Adrenal gland (tissue), 12 donors: ENCODE data around the gene KLHDC4. TPM values are rescaled to one million over a fixed set of nuclear protein-coding genes. Genes with fewer than 3 reads are reported as not detected.

Experiments
- DNase-seq, 7 donors: peaks; one replicate each; pipeline ENCODE4 v3.0.0-alpha.2; 2019 to 2020
- H3K27ac ChIP-seq, 5 donors: fragments of 200-600 bp; sonication (generic) in 4 of 5; 1 replicate in 3 of 5; 2 replicates in 2 of 5; pipeline versions ENCODE4 v1.5.1 to v1.8.0; 2016 to 2020; ENCODE audit warnings: mild to moderate bottlenecking in 1 of 5
- H3K27me3 ChIP-seq: fragments of 200-600 bp; 2 replicates; pipeline ENCODE4 v1.8.0; 2021
- H3K36me3 ChIP-seq, 2 donors: fragments of 200-600 bp; replicated peaks in 1 of 2; 1 replicate in 1 of 2; 2 replicates in 1 of 2; pipeline versions ENCODE4 v1.5.1 to v1.8.0; 2018 to 2022
- H3K4me1 ChIP-seq, 2 donors: fragments of 200-600 bp; replicated peaks in 1 of 2; 1 replicate in 1 of 2; 2 replicates in 1 of 2; pipeline versions ENCODE4 v1.5.1 to v1.8.0; 2018 to 2021
- H3K4me3 ChIP-seq, 4 donors: fragments of 200-600 bp; sonication (generic) in 3 of 4; one replicate each; pipeline ENCODE4 v1.5.1; 2016 to 2018
- H3K9me3 ChIP-seq, 3 donors: fragments of 200-600 bp; sonication (generic) in 1 of 3; replicated peaks in 1 of 3; 1 replicate in 2 of 3; 2 replicates in 1 of 3; pipeline versions ENCODE4 v1.5.1 to v1.8.0; 2016 to 2021
- POLR2A ChIP-seq, 2 donors: fragments of 450-650 bp; IDR thresholded peaks; one replicate each; pipeline ENCODE4 v1.6.1; 2017; ENCODE audit warnings: antibody characterized with exemption in 2 of 2, mild to moderate bottlenecking in 2 of 2, moderate library complexity in 1 of 2
- WGBS, 4 donors: extraction: QIAGEN DNeasy Blood & Tissue Kit in 2 of 4; methylation state at CpG; one replicate each; pipeline versions ENCODE4 v1.1.5 to v1.1.7; 2013 to 2017; 5-methylcytosine and 5-hydroxymethylcytosine counted together
- intact Hi-C, 2 donors: fragments of 100-400 bp; cut with DNase I; formaldehyde crosslinking; loops; one replicate each; pipeline versions ENCODE4 v1.14.1 to v1.15.0; 2022 to 2023
- polyA plus RNA-seq, 3 donors: library from polyadenylated mRNA; stranded (reverse); fragments of 200-250 nt in 2 of 3; fragments of 350-450 nt in 1 of 3; fragmentation: Illumina TruSeq in 1 of 3; extraction: RNeasy Lipid Tissue Mini Kit (QIAGEN cat#74804) in 1 of 3; gene quantifications; one replicate each; pipeline ENCODE4 v1.2.3, GENCODE V29; 2013 to 2014
- total RNA-seq, 9 donors: library from RNA; depleted of rRNA in 4 of 9; stranded (reverse); fragments of >200 nt in 4 of 9; fragments of 120-200 nt in 1 of 9; fragmentation: NEBNext Ultra II Directional in 1 of 9; extraction: Animal tissue kit (Norgen Biotek cat#: 25700) in 1 of 9; gene quantifications; one replicate each; pipeline versions ENCODE4 v1.1.0 to v1.2.4, GENCODE V29; 2013 to 2023
- TF ChIP-seq, protein P1 (sequence below), 6 experiments: fragments of 450-650 bp in 4 of 6; fragments of 200-600 bp in 2 of 6; sonication (generic) in 1 of 6; IDR thresholded peaks; 1 replicate in 5 of 6; 2 replicates in 1 of 6; pipeline versions ENCODE4 v1.5.1 to v1.8.0; 2016 to 2021; ENCODE audit warnings: antibody characterized with exemption in 6 of 6, mild to moderate bottlenecking in 2 of 6, moderate library complexity in 1 of 6
- donor health status: healthy with polysubstance abuse.
- donor health status: Bipolar disorder and iron deficiency.
- donor health status: DM: yes; HTN: yes; CAD: no.
- donor health status: DM: no; HTN: no; CAD: no.
- donor health status: DM: no; HTN: no; CAD: no.
- donor health status: DM: yes; HTN: yes; CAD: no.

Gene KLHDC4
- total and polyA plus RNA-seq, 12 donors: 15.4 to 94.0 (median 26.4) TPM

DNA sequence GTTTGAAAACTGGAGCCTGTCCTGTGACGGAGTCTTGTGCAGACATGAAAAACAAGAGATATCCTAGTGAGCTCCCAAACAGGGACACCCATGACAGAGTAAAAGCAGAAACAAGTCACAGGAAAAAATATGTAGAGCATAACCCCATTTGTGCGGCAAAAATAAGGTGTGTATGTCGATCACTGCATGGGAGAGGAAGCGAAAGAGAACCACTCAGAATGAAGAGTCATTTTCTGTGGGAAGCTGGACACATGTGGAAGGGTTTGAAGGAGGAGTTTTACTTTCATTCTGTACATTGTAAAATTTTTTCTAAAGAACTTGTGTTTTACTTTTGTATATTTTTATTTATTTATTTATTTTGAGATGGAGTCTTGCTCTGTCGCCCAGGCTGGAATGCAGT is 91.4 kb downstream of the KLHDC4 start:
- intact Hi-C loops: no loop called here
- DNase-seq: no peak
- TF ChIP-seq, protein P1, sequence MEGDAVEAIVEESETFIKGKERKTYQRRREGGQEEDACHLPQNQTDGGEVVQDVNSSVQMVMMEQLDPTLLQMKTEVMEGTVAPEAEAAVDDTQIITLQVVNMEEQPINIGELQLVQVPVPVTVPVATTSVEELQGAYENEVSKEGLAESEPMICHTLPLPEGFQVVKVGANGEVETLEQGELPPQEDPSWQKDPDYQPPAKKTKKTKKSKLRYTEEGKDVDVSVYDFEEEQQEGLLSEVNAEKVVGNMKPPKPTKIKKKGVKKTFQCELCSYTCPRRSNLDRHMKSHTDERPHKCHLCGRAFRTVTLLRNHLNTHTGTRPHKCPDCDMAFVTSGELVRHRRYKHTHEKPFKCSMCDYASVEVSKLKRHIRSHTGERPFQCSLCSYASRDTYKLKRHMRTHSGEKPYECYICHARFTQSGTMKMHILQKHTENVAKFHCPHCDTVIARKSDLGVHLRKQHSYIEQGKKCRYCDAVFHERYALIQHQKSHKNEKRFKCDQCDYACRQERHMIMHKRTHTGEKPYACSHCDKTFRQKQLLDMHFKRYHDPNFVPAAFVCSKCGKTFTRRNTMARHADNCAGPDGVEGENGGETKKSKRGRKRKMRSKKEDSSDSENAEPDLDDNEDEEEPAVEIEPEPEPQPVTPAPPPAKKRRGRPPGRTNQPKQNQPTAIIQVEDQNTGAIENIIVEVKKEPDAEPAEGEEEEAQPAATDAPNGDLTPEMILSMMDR (IDR thresholded peaks at IDR 0.05): no peak
- TF ChIP-seq POLR2A (IDR thresholded peaks at IDR 0.05): no peak
- no peak overlapping the region for H3K27ac ChIP-seq
- H3K27me3 ChIP-seq: no peaks in the 10 kb centered on the region
- no peaks in the 10 kb centered on the region for H3K36me3 ChIP-seq
- H3K9me3 ChIP-seq: no peaks in the 10 kb centered on the region
- H3K4me3 ChIP-seq: no peak overlapping the region
- 79 to 83% (median 82%) methylated on average over 5 of the region's 5 CpGs for WGBS, 4 donors
- no peaks in the 10 kb centered on the region for H3K4me1 ChIP-seq

DNA sequence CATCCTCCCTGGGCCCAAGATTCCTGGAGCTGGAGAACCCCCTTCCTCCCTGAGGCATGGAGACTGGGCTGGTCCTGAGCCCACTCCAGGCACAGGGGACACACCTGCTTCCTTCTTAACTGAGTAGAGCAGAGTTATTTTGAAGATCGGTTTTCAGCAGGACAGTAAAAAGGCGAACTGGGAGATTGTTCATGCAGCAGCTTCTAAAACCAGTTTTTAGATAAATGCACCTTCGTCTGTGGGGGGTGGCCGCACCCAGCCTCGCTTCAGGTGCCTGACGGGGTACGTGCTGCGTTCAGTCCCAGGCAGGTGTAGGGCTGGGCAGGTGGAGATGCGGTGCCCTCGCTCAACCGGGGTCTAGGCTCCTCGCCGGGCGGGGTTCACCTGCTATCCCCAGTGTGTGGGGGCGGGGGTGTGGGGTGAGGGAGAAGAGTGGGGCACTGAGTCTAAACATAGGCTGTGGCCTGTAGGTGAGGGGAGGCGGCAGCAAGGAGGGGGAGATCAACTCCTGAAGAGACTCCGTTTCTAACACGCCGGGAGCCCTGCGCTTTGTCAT is 94.0 kb downstream of the KLHDC4 start:
- no peaks in the 10 kb centered on the region for H3K4me1 ChIP-seq
- no peak overlapping the region for H3K27ac ChIP-seq
- H3K4me3 ChIP-seq: no peak overlapping the region
- no peaks in the 10 kb centered on the region for H3K27me3 ChIP-seq
- intact Hi-C loops: no loop called here
- DNase-seq: no peak
- TF ChIP-seq, protein P1 (IDR thresholded peaks at IDR 0.05): no peak
- no peak for TF ChIP-seq POLR2A (IDR thresholded peaks at IDR 0.05)
- H3K9me3 ChIP-seq: no peaks in the 10 kb centered on the region
- no peaks in the 10 kb centered on the region for H3K36me3 ChIP-seq
- WGBS, 4 donors: 67 to 88% (median 80%) methylated on average over 17 to 20 of the region's 20 CpGs

DNA sequence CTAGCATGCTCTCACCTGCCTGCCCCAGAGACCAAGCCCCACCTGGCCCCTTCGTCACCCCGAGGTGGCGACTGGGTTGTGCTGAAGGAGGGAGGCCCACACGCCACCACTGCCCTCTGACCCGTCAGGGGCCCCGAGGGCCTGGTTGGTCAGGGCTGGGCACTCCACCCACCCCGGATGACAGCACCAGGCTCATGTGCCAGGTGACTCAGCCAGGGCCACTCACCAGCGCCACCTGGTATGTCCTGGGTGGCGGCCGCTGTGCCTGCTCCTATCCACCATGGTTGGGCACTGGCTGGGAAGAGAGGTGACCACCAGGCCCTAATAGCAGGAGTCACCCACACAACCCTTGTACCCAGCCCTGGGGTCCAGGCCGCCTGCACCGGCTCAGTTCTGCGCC is 94.6 kb downstream of the KLHDC4 start:
- no peaks in the 10 kb centered on the region for H3K4me1 ChIP-seq
- intact Hi-C loops: no loop called here
- no peak overlapping the region for H3K4me3 ChIP-seq
- H3K9me3 ChIP-seq: no peaks in the 10 kb centered on the region
- TF ChIP-seq, protein P1 (IDR thresholded peaks at IDR 0.05): no peak
- no peak for TF ChIP-seq POLR2A (IDR thresholded peaks at IDR 0.05)
- H3K27me3 ChIP-seq: no peaks in the 10 kb centered on the region
- 80 to 100% (median 86%) methylated on average over 1 to 13 of the region's 13 CpGs for WGBS, 4 donors
- DNase-seq: no peak
- H3K27ac ChIP-seq: no peak overlapping the region
- no peaks in the 10 kb centered on the region for H3K36me3 ChIP-seq

DNA sequence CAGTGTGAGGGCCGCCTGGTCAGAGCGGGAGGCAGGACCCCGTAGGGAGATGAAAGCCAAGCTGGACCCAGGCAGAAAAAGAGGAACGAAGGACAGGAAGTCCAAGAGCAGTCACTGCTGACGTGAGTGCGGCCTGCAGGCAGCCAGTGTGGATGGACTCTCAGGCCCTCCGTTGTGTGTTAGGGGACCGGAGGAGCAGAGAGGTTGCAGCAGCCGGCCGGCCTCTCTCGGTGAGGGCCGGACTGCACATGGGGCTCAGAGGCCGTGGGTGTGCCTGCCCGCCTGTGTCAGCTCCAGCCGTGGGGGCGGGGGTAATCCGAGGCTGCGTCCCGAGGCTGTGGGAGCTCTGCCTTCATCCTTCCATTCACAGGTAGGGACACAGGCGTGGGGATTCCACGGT is 96.1 kb downstream of the KLHDC4 start:
- no peak overlapping the region for H3K4me3 ChIP-seq
- no peak for TF ChIP-seq POLR2A (IDR thresholded peaks at IDR 0.05)
- TF ChIP-seq, protein P1 (IDR thresholded peaks at IDR 0.05): no peak
- no peaks in the 10 kb centered on the region for H3K27me3 ChIP-seq
- DNase-seq: no peak
- no peak overlapping the region for H3K27ac ChIP-seq
- no peaks in the 10 kb centered on the region for H3K36me3 ChIP-seq
- intact Hi-C loops: no loop called here
- no peaks in the 10 kb centered on the region for H3K9me3 ChIP-seq
- WGBS, 4 donors: 65 to 100% (median 72%) methylated on average over 1 to 21 of the region's 21 CpGs
- no peaks in the 10 kb centered on the region for H3K4me1 ChIP-seq
